ENCODE measurements around the gene MMEL1. TPM values are rescaled to one million over a fixed set of nuclear protein-coding genes. Genes with fewer than 3 reads are reported as not detected.
A peak's percentile ranks its signal among the peaks of the same experiment; 100 is the strongest.

MMEL1 gene
- total RNA-seq, 3 donors from 2014 or later = 9.2 to 12.7 TPM; not detected in 1

- peak overlapping the region; percentile 88 to 94 for H3K27ac ChIP-seq
- intact Hi-C loops (cut with DNase I; ENCODE audit: low total_unique reads) = no loop called here
- H3K27me3 ChIP-seq = no peaks in the 10 kb centered on the region
- DNase-seq (ENCODE audit: low spot score in 2 of 2) = no peak
- TF ChIP-seq CTCF (IDR thresholded peaks at IDR 0.05) (no peak), POLR2A (IDR thresholded peaks at IDR 0.05) (no peak), POLR2AphosphoS5 (IDR thresholded peaks at IDR 0.05) (no peak)
- H3K4me1 ChIP-seq = peaks cover 11 to 19% of the 10 kb centered on the region in 2 donors
- no peaks in the 10 kb centered on the region for H3K36me3 ChIP-seq
- H3K4me3 ChIP-seq = peak overlapping the region; percentile 86 to 100 (median 92)
- H3K9me3 ChIP-seq = peaks cover 14 to 18% of the 10 kb centered on the region in 2 donors
Measured at GRCh38 chr1:2642131-2642559, 9.3 kb upstream of the MMEL1 start.

- Histone ChIP-seq H3K9me3 (peaks cover 14 to 18% of the 10 kb centered on the region in 2 donors), H3K36me3 (no peaks in the 10 kb centered on the region), H3K4me3 (peak overlapping the region in 2 of 3 donors; percentile 92 to 100), H3K27me3 (no peaks in the 10 kb centered on the region), H3K4me1 (peaks cover 11 to 19% of the 10 kb centered on the region in 2 donors), H3K27ac (peak overlapping the region in 1 of 2 donors; percentile 94)
- DNase-seq (ENCODE audit: low spot score in 2 of 2) = peak in 1 of 2 donors; percentile 48
- intact Hi-C loops (cut with DNase I; ENCODE audit: low total_unique reads) = no loop called here
- TF ChIP-seq CTCF (IDR thresholded peaks at IDR 0.05) = no peak
- no peak for TF ChIP-seq POLR2A (IDR thresholded peaks at IDR 0.05)
- no peak for TF ChIP-seq POLR2AphosphoS5 (IDR thresholded peaks at IDR 0.05)
Measured at GRCh38 chr1:2641381-2642130, 8.7 kb upstream of the MMEL1 start.

- intact Hi-C loops (cut with DNase I; ENCODE audit: low total_unique reads) = no loop called here
- no peak for TF ChIP-seq POLR2AphosphoS5 (IDR thresholded peaks at IDR 0.05)
- no peak for TF ChIP-seq CTCF (IDR thresholded peaks at IDR 0.05)
- TF ChIP-seq POLR2A (IDR thresholded peaks at IDR 0.05) = no peak
- no peaks in the 10 kb centered on the region for H3K36me3 ChIP-seq
- no peak overlapping the region for H3K27ac ChIP-seq
- H3K9me3 ChIP-seq = peaks cover 7 to 12% of the 10 kb centered on the region in 2 donors
- peaks cover 11 to 19% of the 10 kb centered on the region in 2 donors for H3K4me1 ChIP-seq
- DNase-seq (ENCODE audit: low spot score in 2 of 2) = no peak
- no peak overlapping the region for H3K4me3 ChIP-seq
- no peaks in the 10 kb centered on the region for H3K27me3 ChIP-seq
Measured at GRCh38 chr1:2640626-2641025, 7.8 kb upstream of the MMEL1 start.

- Histone ChIP-seq H3K36me3 (no peaks in the 10 kb centered on the region), H3K27ac (no peak overlapping the region), H3K4me1 (peaks cover 11 to 19% of the 10 kb centered on the region in 2 donors), H3K27me3 (no peaks in the 10 kb centered on the region), H3K9me3 (peaks cover 7 to 11% of the 10 kb centered on the region in 2 donors), H3K4me3 (no peak overlapping the region)
- intact Hi-C loops (cut with DNase I; ENCODE audit: low total_unique reads) = no loop called here
- no peak for TF ChIP-seq POLR2AphosphoS5 (IDR thresholded peaks at IDR 0.05)
- TF ChIP-seq POLR2A (IDR thresholded peaks at IDR 0.05) = no peak
- DNase-seq (ENCODE audit: low spot score in 2 of 2) = no peak
Measured at GRCh38 chr1:2639607-2640521, 7.0 kb upstream of the MMEL1 start.

- no peaks in the 10 kb centered on the region for H3K27me3 ChIP-seq
- peaks cover 7 to 11% of the 10 kb centered on the region in 2 donors for H3K9me3 ChIP-seq
- DNase-seq (ENCODE audit: low spot score in 2 of 2) = no peak
- peaks cover 11 to 19% of the 10 kb centered on the region in 2 donors for H3K4me1 ChIP-seq
- no peak overlapping the region for H3K27ac ChIP-seq
- no peak overlapping the region for H3K4me3 ChIP-seq
- H3K36me3 ChIP-seq = no peaks in the 10 kb centered on the region
- intact Hi-C loops (cut with DNase I; ENCODE audit: low total_unique reads) = no loop called here
- TF ChIP-seq CTCF (IDR thresholded peaks at IDR 0.05) (no peak), POLR2AphosphoS5 (IDR thresholded peaks at IDR 0.05) (no peak), POLR2A (IDR thresholded peaks at IDR 0.05) (no peak)
Measured at GRCh38 chr1:2639203-2639602, 6.4 kb upstream of the MMEL1 start.
